DND-41 (cell line): ENCODE measurements around the gene SYNGR1.

Experiments used
- EZH2 ChIP-seq: IDR thresholded peaks from 3 replicates; pipeline ENCODE4 v1.6.1; 2012; ENCODE audit warnings: borderline replicate concordance, low read depth, mild to moderate bottlenecking, moderate library complexity, low read length, inconsistent platforms; ENCODE audit not compliant: severe bottlenecking
- TF ChIP-seq, protein P1 (sequence below): IDR thresholded peaks from 2 replicates; pipeline ENCODE4 v1.5.1; 2012; ENCODE audit warnings: borderline replicate concordance, low read length, moderate library complexity, mild to moderate bottlenecking; ENCODE audit not compliant: poor library complexity, severe bottlenecking; ENCODE audit errors: extremely low read depth

DNA sequence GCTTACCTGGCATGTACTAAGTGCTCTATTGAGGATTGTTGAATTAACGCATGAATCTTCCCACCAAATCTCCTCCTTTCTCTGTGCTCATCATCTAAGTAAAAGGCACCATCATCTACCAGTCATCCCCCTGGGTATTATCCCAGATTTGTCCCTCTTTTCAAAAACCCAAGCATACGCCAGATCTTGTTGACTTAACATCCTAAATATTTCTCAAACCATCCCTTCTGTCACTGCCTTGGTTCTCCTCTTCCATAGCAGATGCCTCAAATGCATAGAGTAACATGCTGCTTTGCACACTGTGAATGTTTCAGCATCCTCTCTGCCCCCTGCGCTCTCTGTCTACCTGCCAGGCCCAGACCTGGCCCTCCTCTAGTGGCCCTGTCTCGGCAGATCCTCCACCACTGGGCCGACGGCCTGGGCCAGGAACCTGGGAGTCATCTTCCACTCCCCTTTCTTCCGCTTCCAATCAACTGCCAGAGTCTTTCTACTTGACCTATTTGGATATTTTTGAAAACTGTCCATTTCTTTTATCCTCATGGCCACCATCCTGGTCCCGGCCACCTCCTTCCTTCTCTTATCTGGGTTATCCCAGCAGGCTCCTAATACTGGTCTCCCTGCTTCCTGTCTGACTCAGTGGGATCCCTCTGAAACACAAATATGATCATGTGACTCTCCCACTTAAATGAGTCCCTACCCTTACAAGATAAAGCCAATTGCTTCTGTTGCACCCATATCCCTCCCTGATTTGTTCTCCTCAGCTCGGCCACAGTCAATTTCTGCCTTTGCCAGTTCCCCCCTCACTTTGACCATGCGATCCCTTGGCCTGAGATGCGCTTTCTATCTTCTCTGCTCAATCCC, 46.4 kb downstream of the SYNGR1 start:
- TF ChIP-seq, protein P1, sequence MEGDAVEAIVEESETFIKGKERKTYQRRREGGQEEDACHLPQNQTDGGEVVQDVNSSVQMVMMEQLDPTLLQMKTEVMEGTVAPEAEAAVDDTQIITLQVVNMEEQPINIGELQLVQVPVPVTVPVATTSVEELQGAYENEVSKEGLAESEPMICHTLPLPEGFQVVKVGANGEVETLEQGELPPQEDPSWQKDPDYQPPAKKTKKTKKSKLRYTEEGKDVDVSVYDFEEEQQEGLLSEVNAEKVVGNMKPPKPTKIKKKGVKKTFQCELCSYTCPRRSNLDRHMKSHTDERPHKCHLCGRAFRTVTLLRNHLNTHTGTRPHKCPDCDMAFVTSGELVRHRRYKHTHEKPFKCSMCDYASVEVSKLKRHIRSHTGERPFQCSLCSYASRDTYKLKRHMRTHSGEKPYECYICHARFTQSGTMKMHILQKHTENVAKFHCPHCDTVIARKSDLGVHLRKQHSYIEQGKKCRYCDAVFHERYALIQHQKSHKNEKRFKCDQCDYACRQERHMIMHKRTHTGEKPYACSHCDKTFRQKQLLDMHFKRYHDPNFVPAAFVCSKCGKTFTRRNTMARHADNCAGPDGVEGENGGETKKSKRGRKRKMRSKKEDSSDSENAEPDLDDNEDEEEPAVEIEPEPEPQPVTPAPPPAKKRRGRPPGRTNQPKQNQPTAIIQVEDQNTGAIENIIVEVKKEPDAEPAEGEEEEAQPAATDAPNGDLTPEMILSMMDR: no peak
- TF ChIP-seq EZH2: no peak
